Panc1 (cell line): ENCODE results near the gene PSTPIP1. TPM values are rescaled to one million over a fixed set of nuclear protein-coding genes. Genes with fewer than 3 reads are reported as not detected.

Experiments used
- ATAC-seq: fragments of 200-7000 bp; cut with Tn5 transposase; 2 replicates; pipeline ENCODE4 v1.9.1; 2020; ENCODE audit warnings: mild to moderate bottlenecking, moderate library complexity
- BruUV-seq: library from RNA; stranded (reverse); fragments of 400-500 nt; replicated peaks from 2 replicates; lab custom pipeline; 2021; lab: Mats Ljungman, UMichigan
- CTCF ChIA-PET: fragments of 300-600 bp; sonication (Branson Sonifier 250); formaldehyde crosslinking; loops from one replicate; lab custom pipeline; 2022; ENCODE audit warnings: antibody characterized with exemption; lab: Charles Lee
- POLR2A ChIA-PET: fragments of 300-600 bp; sonication (Branson Sonifier 250); formaldehyde crosslinking; loops from one replicate; lab custom pipeline; 2022; ENCODE audit warnings: antibody characterized with exemption; lab: Charles Lee
- DNase-seq: peaks from one replicate; pipeline ENCODE4 v3.0.0-alpha.2; 2010; ENCODE audit warnings: low read depth, low spot score
- H3K27ac ChIP-seq: 2 replicates; pipeline ENCODE4 v1.5.1; 2011; ENCODE audit warnings: mild to moderate bottlenecking, low read length, inconsistent platforms
- H3K27me3 ChIP-seq: fragments of 200-500 bp; sonication (Bioruptor generic); 2 replicates; pipeline ENCODE4 v1.6.0; 2014; ENCODE audit warnings: low read length, inconsistent platforms; ENCODE audit not compliant: control insufficient read depth, insufficient read depth
- H3K36me3 ChIP-seq: fragments of 200-500 bp; sonication (Bioruptor generic); 2 replicates; pipeline ENCODE4 v1.5.1; 2014; ENCODE audit warnings: inconsistent platforms, mild to moderate bottlenecking, low read length, moderate library complexity; ENCODE audit not compliant: control insufficient read depth, insufficient read depth
- H3K4me1 ChIP-seq: 2 replicates; pipeline ENCODE4 v1.5.1; 2011; ENCODE audit warnings: inconsistent platforms, mild to moderate bottlenecking, low read length, moderate library complexity; ENCODE audit not compliant: control insufficient read depth, insufficient read depth
- H3K4me3 ChIP-seq, 2 experiments: 2 replicates each; pipeline ENCODE4 v1.5.1; 2011 to 2012; ENCODE audit warnings: low read depth in 2 of 2, low read length in 2 of 2, mild to moderate bottlenecking in 2 of 2, inconsistent platforms in 1 of 2, moderate library complexity in 1 of 2
- H3K9me3 ChIP-seq: fragments of 200-500 bp; sonication (Bioruptor generic); 2 replicates; pipeline ENCODE4 v1.5.1; 2014; ENCODE audit warnings: low read depth, mild to moderate bottlenecking, inconsistent platforms, low read length, moderate library complexity; ENCODE audit not compliant: control insufficient read depth, insufficient read depth
- POLR2AphosphoS5 ChIP-seq: IDR thresholded peaks from 2 replicates; pipeline ENCODE4 v1.6.1; 2012; ENCODE audit warnings: mild to moderate bottlenecking, low read depth, low read length, moderate library complexity
- SIN3A ChIP-seq: IDR thresholded peaks from 2 replicates; pipeline ENCODE4 v1.6.1; 2012; ENCODE audit warnings: low read depth, mild to moderate bottlenecking, low read length, moderate library complexity, borderline replicate concordance; ENCODE audit not compliant: insufficient read depth
- TCF7L2 ChIP-seq: IDR thresholded peaks from 2 replicates; pipeline ENCODE4 v1.6.1; 2011; ENCODE audit warnings: mild to moderate bottlenecking, low read depth, low read length, inconsistent platforms
- in situ Hi-C: cut with HindIII; loops from 2 replicates; pipeline ENCODE4 v1.10.0; 2016; ENCODE audit warnings: low sequenced_read_pairs, low pct_unique_long_range_greater_than_20kb
- intact Hi-C: fragments of 100-400 bp; cut with micrococcal nuclease; formaldehyde crosslinking; loops from one replicate; pipeline ENCODE4 v1.10.0; 2022; ENCODE audit not compliant: unreplicated experiment
- total RNA-seq: library from RNA; stranded (reverse); gene quantifications from one replicate; pipeline ENCODE4 v1.2.1, GENCODE V29; 2021; ENCODE audit not compliant: unreplicated experiment
- TF ChIP-seq, protein P1 (sequence below): fragments of 450-650 bp; IDR thresholded peaks from 2 replicates; pipeline ENCODE4 v1.5.1; 2017; ENCODE audit warnings: mild to moderate bottlenecking
- TF ChIP-seq, protein P2 (sequence below), 2 experiments: IDR thresholded peaks; 2 replicates each; pipeline ENCODE4 v1.6.1; 2011 to 2012; ENCODE audit warnings: low read depth in 2 of 2, control low read depth in 1 of 2, low read length in 1 of 2, mild to moderate bottlenecking in 1 of 2, moderate library complexity in 1 of 2; ENCODE audit not compliant: insufficient read depth in 1 of 2

Gene PSTPIP1
- total RNA-seq, 1 experiment from 2014 or later = 0.46 TPM

DNA sequence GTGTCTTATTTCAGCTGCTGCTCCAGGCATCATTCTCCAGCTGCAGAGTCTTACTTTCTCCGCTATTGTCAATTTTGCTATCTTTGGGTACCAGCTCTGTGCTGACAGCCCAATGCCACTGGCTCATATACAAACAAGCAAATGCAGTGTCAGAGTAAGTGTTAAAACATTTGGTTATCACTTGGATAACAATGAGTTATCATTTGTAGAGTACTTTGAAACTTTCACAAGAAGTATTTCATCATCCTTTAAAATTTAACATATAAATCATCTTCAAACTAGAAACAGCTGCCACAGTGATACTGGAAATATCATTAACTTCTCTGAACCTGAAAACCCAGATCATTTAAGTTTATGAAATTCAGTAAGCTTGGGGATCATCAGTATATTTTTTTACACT lies 62.1 kb downstream of the PSTPIP1 start:
- no peaks in the 10 kb centered on the region for H3K36me3 ChIP-seq
- intact Hi-C loops (no loop called here), in situ Hi-C loops (no loop called here)
- CTCF ChIA-PET = no interaction called here
- BruUV-seq = no TSS peak
- ATAC-seq (no peak), DNase-seq (no peak)
- H3K27me3 ChIP-seq = no peaks in the 10 kb centered on the region
- H3K9me3 ChIP-seq = no peaks in the 10 kb centered on the region
- TF ChIP-seq SIN3A (no peak), POLR2AphosphoS5 (no peak), TCF7L2 (no peak)
- TF ChIP-seq, protein P1, sequence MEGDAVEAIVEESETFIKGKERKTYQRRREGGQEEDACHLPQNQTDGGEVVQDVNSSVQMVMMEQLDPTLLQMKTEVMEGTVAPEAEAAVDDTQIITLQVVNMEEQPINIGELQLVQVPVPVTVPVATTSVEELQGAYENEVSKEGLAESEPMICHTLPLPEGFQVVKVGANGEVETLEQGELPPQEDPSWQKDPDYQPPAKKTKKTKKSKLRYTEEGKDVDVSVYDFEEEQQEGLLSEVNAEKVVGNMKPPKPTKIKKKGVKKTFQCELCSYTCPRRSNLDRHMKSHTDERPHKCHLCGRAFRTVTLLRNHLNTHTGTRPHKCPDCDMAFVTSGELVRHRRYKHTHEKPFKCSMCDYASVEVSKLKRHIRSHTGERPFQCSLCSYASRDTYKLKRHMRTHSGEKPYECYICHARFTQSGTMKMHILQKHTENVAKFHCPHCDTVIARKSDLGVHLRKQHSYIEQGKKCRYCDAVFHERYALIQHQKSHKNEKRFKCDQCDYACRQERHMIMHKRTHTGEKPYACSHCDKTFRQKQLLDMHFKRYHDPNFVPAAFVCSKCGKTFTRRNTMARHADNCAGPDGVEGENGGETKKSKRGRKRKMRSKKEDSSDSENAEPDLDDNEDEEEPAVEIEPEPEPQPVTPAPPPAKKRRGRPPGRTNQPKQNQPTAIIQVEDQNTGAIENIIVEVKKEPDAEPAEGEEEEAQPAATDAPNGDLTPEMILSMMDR = no peak
- TF ChIP-seq, protein P2, sequence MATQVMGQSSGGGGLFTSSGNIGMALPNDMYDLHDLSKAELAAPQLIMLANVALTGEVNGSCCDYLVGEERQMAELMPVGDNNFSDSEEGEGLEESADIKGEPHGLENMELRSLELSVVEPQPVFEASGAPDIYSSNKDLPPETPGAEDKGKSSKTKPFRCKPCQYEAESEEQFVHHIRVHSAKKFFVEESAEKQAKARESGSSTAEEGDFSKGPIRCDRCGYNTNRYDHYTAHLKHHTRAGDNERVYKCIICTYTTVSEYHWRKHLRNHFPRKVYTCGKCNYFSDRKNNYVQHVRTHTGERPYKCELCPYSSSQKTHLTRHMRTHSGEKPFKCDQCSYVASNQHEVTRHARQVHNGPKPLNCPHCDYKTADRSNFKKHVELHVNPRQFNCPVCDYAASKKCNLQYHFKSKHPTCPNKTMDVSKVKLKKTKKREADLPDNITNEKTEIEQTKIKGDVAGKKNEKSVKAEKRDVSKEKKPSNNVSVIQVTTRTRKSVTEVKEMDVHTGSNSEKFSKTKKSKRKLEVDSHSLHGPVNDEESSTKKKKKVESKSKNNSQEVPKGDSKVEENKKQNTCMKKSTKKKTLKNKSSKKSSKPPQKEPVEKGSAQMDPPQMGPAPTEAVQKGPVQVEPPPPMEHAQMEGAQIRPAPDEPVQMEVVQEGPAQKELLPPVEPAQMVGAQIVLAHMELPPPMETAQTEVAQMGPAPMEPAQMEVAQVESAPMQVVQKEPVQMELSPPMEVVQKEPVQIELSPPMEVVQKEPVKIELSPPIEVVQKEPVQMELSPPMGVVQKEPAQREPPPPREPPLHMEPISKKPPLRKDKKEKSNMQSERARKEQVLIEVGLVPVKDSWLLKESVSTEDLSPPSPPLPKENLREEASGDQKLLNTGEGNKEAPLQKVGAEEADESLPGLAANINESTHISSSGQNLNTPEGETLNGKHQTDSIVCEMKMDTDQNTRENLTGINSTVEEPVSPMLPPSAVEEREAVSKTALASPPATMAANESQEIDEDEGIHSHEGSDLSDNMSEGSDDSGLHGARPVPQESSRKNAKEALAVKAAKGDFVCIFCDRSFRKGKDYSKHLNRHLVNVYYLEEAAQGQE (IDR thresholded peaks at IDR 0.05; ENCODE audit: insufficient read depth in 1 of 2, low read depth in 2 of 2, low read length in 1 of 2) = no peak
- no peak overlapping the region for H3K27ac ChIP-seq
- no peak overlapping the region for H3K4me3 ChIP-seq
- H3K4me1 ChIP-seq = 0 out of 2 replicates have a peak, but pooled peaks cover 4% of the 10 kb centered on the region
- POLR2A ChIA-PET = no interaction called here

DNA sequence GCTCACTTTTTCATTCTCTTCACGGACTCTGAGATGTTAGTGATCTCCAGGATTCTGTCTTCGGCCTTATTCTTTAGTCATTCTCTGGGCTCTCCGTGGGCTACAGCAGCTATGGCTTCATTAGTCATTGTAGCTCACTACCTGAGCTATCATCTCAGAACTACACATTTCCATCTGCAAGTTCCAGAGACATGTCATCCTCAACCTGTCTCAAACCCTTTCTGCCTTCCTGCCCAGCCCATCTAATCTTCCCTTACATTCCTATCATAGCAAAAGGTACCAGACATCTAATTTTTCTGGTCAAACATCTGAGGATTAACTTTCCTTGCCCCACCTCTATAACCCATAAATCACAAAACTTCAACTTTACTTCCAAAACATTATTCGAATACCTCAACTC lies 62.8 kb downstream of the PSTPIP1 start:
- TSS peak; percentile 59 for BruUV-seq
- DNase-seq (no peak), ATAC-seq (no peak)
- intact Hi-C loops = no loop called here
- CTCF ChIA-PET = no interaction called here
- in situ Hi-C loops = no loop called here
- TF ChIP-seq, protein P1 = no peak
- TF ChIP-seq, protein P2 (IDR thresholded peaks at IDR 0.05; ENCODE audit: insufficient read depth in 1 of 2, low read depth in 2 of 2, low read length in 1 of 2) = no peak
- no peak for TF ChIP-seq SIN3A
- no peak for TF ChIP-seq TCF7L2
- TF ChIP-seq POLR2AphosphoS5 = no peak
- Histone ChIP-seq H3K36me3 (no peaks in the 10 kb centered on the region), H3K27ac (no peak overlapping the region), H3K27me3 (no peaks in the 10 kb centered on the region), H3K4me1 (0 out of 2 replicates have a peak, but pooled peaks cover 4% of the 10 kb centered on the region), H3K9me3 (no peaks in the 10 kb centered on the region), H3K4me3 (no peak overlapping the region)
- POLR2A ChIA-PET = no interaction called here
